ENCODE measurements around the gene MRGPRE. TPM values are rescaled to one million over a fixed set of nuclear protein-coding genes. Genes with fewer than 3 reads are reported as not detected.

MRGPRE gene
- total and polyA plus RNA-seq, 4 experiments from 2014 or later = not detected

DNA sequence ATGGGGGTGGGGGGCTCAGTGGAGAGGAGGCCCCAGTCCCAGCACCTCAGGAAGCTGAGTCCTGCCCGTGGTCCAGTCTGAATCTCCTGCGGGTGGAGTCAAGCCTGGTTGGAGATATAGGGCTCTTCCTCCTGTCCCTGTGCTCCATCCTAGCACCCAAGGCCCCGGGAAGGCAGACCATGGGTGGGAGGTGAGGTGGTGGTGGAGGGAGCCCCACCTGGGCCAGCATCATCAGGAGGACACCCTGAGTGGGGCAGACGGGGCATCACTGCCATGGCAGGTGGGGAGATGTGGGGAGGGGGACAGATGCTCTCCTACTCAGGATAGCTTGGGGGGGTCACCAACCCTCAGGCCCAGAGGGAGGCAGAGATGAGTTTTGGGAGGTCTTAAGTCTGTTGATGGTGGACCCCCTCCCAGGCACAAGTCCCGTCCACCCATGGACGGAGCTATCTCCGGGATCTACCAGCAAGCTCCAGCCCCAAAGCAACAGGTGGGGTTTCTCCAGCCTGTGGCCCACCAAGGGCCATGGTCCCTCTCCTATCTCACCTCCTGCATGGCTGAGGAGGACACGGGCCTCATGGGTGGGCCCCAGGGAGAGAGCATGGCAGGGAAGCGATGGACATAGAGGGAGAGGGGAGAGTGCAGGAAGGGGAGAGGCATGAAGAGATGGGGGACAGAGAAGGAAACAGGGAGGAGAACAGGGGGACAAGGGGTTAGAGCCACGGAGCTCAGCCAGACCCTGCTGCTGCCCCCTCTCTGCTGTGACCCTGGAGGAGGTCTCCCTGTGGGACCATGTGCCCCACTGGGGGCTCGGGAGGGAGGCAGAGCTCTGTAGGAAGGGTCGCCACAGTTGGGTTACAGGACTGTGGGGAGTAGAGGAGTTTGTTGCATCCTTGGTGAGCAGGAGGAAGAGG lies 1.3 kb downstream of the MRGPRE start:
- no peaks in the 10 kb centered on the region for H3K4me1 ChIP-seq (ENCODE audit: insufficient read depth, low read length)

DNA sequence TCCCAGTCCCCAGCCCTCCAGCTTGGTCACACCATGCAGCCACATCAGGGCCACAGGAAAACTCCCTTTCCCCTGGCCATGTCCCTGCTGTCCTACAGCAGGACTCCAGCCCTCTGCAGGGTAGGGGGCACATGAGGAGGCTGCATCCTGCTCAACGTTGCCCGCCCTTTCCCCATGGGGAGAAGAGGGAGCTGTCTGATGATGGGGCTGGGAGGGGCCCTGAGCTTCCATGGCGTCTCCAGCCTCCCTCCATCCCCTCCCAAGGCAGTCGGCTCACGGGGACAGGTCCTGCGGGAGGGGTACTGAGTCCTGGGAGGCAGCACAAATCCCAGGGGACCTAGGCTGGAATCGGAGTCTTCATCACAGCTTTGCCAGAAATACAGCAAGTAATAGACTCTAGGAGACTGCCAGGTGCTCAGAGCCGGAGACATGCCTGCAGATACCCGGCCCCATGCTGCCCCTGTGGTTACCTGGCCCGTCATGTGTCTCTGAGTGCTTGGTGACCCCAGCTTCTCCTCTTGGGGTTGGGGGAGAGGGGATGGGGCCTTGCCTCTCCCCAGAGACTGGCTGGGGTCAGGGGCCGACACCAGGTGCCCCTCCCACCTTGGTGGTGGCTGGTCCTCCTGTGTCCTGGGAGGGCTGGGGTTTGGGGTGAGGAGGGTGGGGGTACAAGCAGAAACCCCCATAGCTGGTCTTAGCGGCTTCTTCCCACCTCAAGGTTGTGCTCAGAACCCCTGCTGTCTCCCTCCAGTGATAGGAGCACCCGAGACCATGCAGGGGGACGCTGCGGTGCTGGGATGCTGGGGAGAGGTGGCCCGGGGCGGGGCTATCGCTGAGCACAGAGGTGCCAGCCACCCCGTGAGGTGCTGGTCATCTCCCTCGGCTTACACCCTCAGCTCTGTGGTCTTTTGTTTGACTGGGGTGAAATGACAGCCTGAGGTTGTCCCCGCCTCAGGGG lies 2.3 kb downstream of the MRGPRE start:
- intact Hi-C loops (cut with micrococcal nuclease) = no loop called here

More for the DNA sequence above, 1.3 kb downstream of the MRGPRE start:
- Mint-ChIP-seq H3K4me3 (no peak overlapping the region), H3K27me3 (peaks cover 4 to 5% of the 10 kb centered on the region in 2 donors), H3K4me1 (no peaks in the 10 kb centered on the region), H3K36me3 (no peaks in the 10 kb centered on the region), H3K27ac (no peak overlapping the region), H3K9me3 (peaks cover 0 to 2% (median 0%) of the 10 kb centered on the region in 8 donors)
- H3K27me3 ChIP-seq (ENCODE audit: insufficient read depth, low read length) = no peaks in the 10 kb centered on the region
- CTCF ChIA-PET (ENCODE audit: partially characterized antibody) = no interaction called here
- intact Hi-C loops (cut with micrococcal nuclease) = no loop called here
- no peak for DNase-seq
- H3K36me3 ChIP-seq (ENCODE audit: insufficient read depth, low read length) = no peaks in the 10 kb centered on the region
- H3K27ac ChIP-seq (ENCODE audit: low read depth, low read length) = no peak overlapping the region
- H3K9me3 ChIP-seq (ENCODE audit: control insufficient read depth in 1 of 2, low read length in 2 of 2) = no peaks in the 10 kb centered on the region
- POLR2A ChIA-PET (ENCODE audit: partially characterized antibody) = no interaction called here
- H3K4me3 ChIP-seq (ENCODE audit: low read length in 2 of 2) = no peak overlapping the region

DNA sequence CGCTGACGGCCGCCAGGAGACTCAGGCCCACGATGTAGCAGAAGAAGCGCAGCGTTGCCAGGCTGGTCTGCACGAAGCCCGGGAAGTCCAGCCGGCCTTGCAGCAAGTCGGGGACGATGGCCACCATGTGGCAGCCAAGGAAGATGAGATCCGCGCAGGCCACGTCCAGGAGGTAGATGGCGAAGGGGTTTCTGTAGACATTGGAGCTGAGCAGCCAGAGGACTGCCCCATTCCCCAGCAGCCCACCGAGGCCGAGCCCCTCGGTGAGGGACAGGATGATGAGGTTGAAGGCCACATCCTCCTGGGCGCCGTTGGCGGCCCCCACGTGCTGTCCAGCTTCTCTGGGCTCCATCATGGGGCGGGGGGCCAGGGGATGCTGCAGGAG lies 3.8 kb downstream of the MRGPRE start:
- no peaks in the 10 kb centered on the region for H3K36me3 ChIP-seq (ENCODE audit: insufficient read depth, low read length)
- POLR2A ChIA-PET (ENCODE audit: partially characterized antibody) = no interaction called here
- DNase-seq = no peak
- peaks cover 3 to 4% of the 10 kb centered on the region in 2 donors for H3K27me3 Mint-ChIP-seq
- no peak overlapping the region for H3K27ac Mint-ChIP-seq
- H3K36me3 Mint-ChIP-seq = no peaks in the 10 kb centered on the region
- H3K4me3 Mint-ChIP-seq = no peak overlapping the region
- no peaks in the 10 kb centered on the region for H3K27me3 ChIP-seq (ENCODE audit: insufficient read depth, low read length)
- no peak overlapping the region for H3K4me3 ChIP-seq (ENCODE audit: low read length in 2 of 2)
- peaks cover 0 to under 1% (median 0%) of the 10 kb centered on the region in 4 donors for H3K4me1 Mint-ChIP-seq
- no peaks in the 10 kb centered on the region for H3K9me3 ChIP-seq (ENCODE audit: control insufficient read depth in 1 of 2, low read length in 2 of 2)
- CTCF ChIA-PET (ENCODE audit: partially characterized antibody) = no interaction called here
- H3K9me3 Mint-ChIP-seq = no peaks in the 10 kb centered on the region
- intact Hi-C loops (cut with micrococcal nuclease) = no loop called here
- H3K27ac ChIP-seq (ENCODE audit: low read depth, low read length) = no peak overlapping the region
- H3K4me1 ChIP-seq (ENCODE audit: insufficient read depth, low read length) = no peaks in the 10 kb centered on the region

More for the DNA sequence above, 2.3 kb downstream of the MRGPRE start:
- no peaks in the 10 kb centered on the region for H3K36me3 ChIP-seq (ENCODE audit: insufficient read depth, low read length)
- no peaks in the 10 kb centered on the region for H3K9me3 ChIP-seq (ENCODE audit: control insufficient read depth in 1 of 2, low read length in 2 of 2)
- peaks cover 0 to under 1% (median 0%) of the 10 kb centered on the region in 8 donors for H3K9me3 Mint-ChIP-seq
- no peak for DNase-seq
- ChIA-PET CTCF (ENCODE audit: partially characterized antibody) (no interaction called here), POLR2A (ENCODE audit: partially characterized antibody) (no interaction called here)
- H3K4me3 ChIP-seq (ENCODE audit: low read length in 2 of 2) = no peak overlapping the region
- no peak overlapping the region for H3K27ac ChIP-seq (ENCODE audit: low read depth, low read length)
- H3K27me3 Mint-ChIP-seq = peaks cover 1 to 4% of the 10 kb centered on the region in 2 donors
- no peaks in the 10 kb centered on the region for H3K4me1 Mint-ChIP-seq
- no peaks in the 10 kb centered on the region for H3K27me3 ChIP-seq (ENCODE audit: insufficient read depth, low read length)
- no peaks in the 10 kb centered on the region for H3K36me3 Mint-ChIP-seq
- H3K4me3 Mint-ChIP-seq = no peak overlapping the region
- no peak overlapping the region for H3K27ac Mint-ChIP-seq
- H3K4me1 ChIP-seq (ENCODE audit: insufficient read depth, low read length) = no peaks in the 10 kb centered on the region

DNA sequence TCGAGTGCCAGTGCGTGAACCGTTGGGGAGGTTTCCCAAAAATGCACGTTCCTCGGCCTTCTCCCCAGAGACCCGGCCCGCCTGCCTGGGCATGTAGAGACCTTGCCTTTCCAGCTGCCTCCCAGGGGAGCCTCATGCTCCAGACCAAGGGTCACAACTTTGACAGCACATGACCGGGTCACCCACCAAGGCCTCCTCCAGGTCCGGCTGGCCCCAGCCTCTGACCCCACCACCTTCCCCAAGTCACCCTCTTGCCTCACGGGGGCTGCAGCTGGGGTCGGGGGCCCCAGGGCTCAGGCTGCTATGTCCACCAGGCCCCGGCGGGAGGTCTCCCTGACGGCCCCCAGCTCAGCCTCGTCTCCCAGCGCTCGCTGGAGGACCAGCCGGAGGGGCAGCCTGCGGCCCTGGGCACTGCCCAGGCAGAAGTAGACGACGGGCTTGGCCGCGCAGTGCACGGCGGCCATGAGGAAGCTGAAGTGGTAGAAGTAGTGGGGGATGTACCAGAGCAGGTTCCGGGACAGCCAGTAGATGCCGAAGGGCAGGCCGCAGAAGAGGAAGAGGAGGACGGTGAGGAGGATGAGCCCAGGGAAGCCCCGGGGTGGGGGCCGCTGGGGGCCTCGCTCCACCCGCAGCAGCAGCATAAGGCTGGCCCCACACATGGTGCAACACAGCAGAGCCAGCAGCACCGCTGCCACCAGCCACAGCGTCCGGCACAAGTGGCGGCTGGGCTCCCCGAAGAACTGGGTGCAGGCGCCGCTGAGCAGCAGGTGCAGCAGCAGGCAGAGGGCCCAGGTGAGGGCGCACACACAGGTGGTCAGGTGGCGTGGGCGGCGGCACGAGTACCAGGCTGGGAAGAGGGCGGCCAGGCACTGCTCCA lies 4.4 kb downstream of the MRGPRE start:
- no peaks in the 10 kb centered on the region for H3K9me3 ChIP-seq (ENCODE audit: control insufficient read depth in 1 of 2, low read length in 2 of 2)
- H3K27me3 ChIP-seq (ENCODE audit: insufficient read depth, low read length) = no peaks in the 10 kb centered on the region
- Mint-ChIP-seq H3K36me3 (no peaks in the 10 kb centered on the region), H3K4me1 (peaks cover under 1 to 7% (median 3%) of the 10 kb centered on the region in 4 donors), H3K4me3 (no peak overlapping the region), H3K27me3 (peaks cover 3 to 6% of the 10 kb centered on the region in 2 donors), H3K27ac (no peak overlapping the region), H3K9me3 (no peaks in the 10 kb centered on the region)
- no peak overlapping the region for H3K4me3 ChIP-seq (ENCODE audit: low read length in 2 of 2)
- H3K36me3 ChIP-seq (ENCODE audit: insufficient read depth, low read length) = no peaks in the 10 kb centered on the region
- intact Hi-C loops (cut with micrococcal nuclease) = no loop called here
- H3K4me1 ChIP-seq (ENCODE audit: insufficient read depth, low read length) = no peaks in the 10 kb centered on the region
- ChIA-PET POLR2A (ENCODE audit: partially characterized antibody) (no interaction called here), CTCF (ENCODE audit: partially characterized antibody) (no interaction called here)
- DNase-seq = no peak
- no peak overlapping the region for H3K27ac ChIP-seq (ENCODE audit: low read depth, low read length)

DNA sequence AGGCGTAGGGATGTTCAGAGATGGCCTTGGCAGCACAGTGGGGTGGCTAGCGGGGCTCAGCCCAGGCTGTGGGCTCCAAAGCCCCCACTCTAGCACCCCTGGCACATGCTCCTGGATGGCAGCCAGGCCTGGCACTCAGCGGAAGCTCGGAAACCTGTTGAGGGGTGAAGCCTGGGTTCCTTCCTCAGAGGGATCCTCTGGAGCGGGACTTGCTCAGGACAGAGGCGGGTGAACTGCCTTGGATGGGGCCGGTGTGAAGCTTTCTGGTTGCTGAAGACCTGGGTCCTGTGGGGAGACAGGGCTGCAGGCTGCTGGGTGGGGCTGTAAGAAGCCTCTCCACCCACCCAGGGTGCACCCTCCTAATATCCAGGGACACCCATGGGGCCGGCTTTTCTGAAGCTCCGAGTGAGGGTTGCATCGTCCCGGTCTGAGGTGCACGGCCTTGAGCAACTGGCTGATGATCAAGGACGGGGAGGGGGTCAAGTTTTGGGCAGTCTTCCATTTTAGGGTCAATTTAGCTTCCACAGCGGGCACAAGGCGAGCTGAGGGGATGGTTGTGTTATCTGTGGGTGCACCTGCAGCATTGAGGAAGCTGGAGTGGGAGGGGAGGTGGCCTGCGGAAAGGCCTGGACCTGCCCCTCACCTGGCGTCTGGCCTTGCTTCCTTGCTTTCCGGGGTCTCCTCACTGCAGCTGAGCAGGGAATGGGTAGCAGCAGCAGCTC lies 5.2 kb downstream of the MRGPRE start:
- H3K27me3 ChIP-seq (ENCODE audit: insufficient read depth, low read length) = no peaks in the 10 kb centered on the region
- no peaks in the 10 kb centered on the region for H3K36me3 ChIP-seq (ENCODE audit: insufficient read depth, low read length)
- intact Hi-C loops (cut with micrococcal nuclease) = no loop called here
- no peak overlapping the region for H3K4me3 Mint-ChIP-seq
- POLR2A ChIA-PET (ENCODE audit: partially characterized antibody) = no interaction called here
- H3K36me3 Mint-ChIP-seq = no peaks in the 10 kb centered on the region
- H3K27me3 Mint-ChIP-seq = peaks cover 3 to 6% of the 10 kb centered on the region in 2 donors
- no peaks in the 10 kb centered on the region for H3K9me3 ChIP-seq (ENCODE audit: control insufficient read depth in 1 of 2, low read length in 2 of 2)
- no peak overlapping the region for H3K27ac Mint-ChIP-seq
- H3K4me1 Mint-ChIP-seq = peaks cover 2 to 9% (median 4%) of the 10 kb centered on the region in 4 donors
- no peaks in the 10 kb centered on the region for H3K4me1 ChIP-seq (ENCODE audit: insufficient read depth, low read length)
- DNase-seq = no peak
- CTCF ChIA-PET (ENCODE audit: partially characterized antibody) = no interaction called here
- H3K9me3 Mint-ChIP-seq = no peaks in the 10 kb centered on the region
- H3K4me3 ChIP-seq (ENCODE audit: low read length in 2 of 2) = no peak overlapping the region
- H3K27ac ChIP-seq (ENCODE audit: low read depth, low read length) = no peak overlapping the region

DNA sequence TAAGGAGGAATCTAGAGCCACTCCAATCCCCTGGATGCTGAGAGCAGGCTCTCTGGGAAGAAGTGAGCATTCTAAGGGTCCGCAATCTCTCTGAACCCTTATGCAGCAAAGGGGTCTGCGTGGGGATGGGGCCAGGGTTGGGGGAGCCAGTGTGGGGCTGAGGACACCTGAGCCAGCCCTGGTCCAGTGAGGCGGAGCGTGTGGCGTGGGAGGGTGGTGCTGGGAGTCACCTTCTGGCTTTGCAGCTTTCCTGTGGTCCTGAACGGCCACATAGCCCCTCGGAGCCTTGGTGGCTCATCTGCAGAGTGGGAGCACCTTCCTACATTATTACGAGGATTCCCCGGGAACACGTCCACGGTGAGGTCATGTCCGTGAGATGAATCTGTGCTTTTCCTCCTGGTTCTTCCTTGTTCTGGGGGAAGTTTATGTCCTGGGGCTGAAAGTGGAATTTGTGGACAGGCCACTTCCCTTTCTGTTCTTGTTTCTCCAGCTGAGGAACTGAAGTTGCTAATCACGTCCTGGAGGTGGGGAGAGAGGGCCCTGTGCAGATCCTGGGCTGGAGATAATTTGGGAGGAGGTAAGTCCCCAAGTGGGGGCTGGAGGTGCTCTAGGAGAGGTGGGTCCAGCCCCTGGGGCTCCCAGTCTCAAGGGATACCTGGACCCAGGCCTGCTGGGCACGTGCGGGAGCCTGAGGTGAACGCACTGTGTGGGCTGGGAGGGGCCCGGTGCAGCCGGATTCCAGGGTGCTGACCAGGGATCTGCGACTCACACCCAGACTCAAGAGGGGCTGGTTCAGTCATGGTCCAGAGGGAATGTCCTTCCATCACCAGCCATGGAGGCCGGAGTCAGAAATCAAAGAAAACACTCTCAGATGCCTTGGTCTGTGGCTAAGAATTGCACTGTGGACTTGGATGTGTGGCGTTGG lies 6.1 kb downstream of the MRGPRE start:
- no peak for DNase-seq
- no peak overlapping the region for H3K4me3 ChIP-seq (ENCODE audit: low read length in 2 of 2)
- H3K27ac ChIP-seq (ENCODE audit: low read depth, low read length) = no peak overlapping the region
- H3K27me3 ChIP-seq (ENCODE audit: insufficient read depth, low read length) = no peaks in the 10 kb centered on the region
- Mint-ChIP-seq H3K27ac (no peak overlapping the region), H3K36me3 (no peaks in the 10 kb centered on the region), H3K9me3 (no peaks in the 10 kb centered on the region), H3K4me1 (peaks cover 2 to 9% (median 4%) of the 10 kb centered on the region in 4 donors), H3K4me3 (no peak overlapping the region), H3K27me3 (peaks cover 3 to 6% of the 10 kb centered on the region in 2 donors)
- no peaks in the 10 kb centered on the region for H3K9me3 ChIP-seq (ENCODE audit: control insufficient read depth in 1 of 2, low read length in 2 of 2)
- H3K4me1 ChIP-seq (ENCODE audit: insufficient read depth, low read length) = no peaks in the 10 kb centered on the region
- ChIA-PET CTCF (ENCODE audit: partially characterized antibody) (no interaction called here), POLR2A (ENCODE audit: partially characterized antibody) (no interaction called here)
- H3K36me3 ChIP-seq (ENCODE audit: insufficient read depth, low read length) = no peaks in the 10 kb centered on the region
- intact Hi-C loops (cut with micrococcal nuclease) = no loop called here
